CD4-positive, alpha-beta T cell treated with Interleukin-12 subunit alpha and Interleukin-12 subunit beta, for 1 hour (primary cell): ENCODE measurements around the gene EML4.
A peak's percentile ranks its signal among the peaks of the same experiment; 100 is the strongest.

Experiments
- DNase-seq: peaks from one replicate; pipeline ENCODE4 v3.0.0-alpha.2; 2020

The EML4 gene

GRCh38 chr2:42137125-42137841, 31.9 kb upstream of the EML4 start:
- DNase-seq: no peak

DNA sequence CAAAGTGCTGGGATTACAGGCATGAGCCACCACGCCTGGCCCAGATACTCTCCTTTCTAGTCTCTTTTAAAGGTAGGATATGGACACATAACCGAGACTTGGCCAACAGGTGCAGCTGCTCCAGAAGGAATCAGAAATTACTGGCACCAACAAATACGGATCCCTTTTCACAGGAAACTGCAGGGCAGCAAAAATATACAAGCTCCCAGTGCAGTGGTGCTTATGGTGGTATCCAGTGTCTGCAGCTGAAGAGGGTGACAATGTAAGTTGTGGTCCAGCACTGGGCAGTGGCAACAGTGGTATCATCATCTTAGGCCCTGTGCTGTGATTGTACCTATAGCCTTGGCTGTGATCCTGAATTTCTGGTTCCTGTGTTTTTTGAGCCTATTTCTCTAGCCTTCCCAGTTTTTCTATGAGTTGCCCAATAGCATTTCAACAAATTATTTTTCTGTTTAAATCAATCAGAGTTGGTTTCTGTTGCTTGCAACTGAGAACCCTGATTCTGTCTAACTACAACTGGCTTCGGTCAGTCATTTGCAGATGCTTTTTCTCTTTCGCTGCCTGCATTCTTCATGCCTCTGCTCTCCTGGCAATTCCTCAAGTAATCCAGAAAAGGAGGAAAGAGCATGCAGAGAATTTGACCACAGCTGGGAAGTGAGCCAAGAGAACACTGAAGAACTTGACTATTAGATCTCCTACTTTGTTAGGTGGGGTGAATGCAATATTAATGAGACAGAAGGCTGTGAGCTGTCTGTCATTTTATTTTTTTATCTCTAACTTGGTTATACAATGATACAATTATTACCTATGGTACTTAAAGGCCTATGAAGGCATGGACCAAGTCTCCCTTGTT, 30.8 kb upstream of the EML4 start:
- no peak for DNase-seq

DNA sequence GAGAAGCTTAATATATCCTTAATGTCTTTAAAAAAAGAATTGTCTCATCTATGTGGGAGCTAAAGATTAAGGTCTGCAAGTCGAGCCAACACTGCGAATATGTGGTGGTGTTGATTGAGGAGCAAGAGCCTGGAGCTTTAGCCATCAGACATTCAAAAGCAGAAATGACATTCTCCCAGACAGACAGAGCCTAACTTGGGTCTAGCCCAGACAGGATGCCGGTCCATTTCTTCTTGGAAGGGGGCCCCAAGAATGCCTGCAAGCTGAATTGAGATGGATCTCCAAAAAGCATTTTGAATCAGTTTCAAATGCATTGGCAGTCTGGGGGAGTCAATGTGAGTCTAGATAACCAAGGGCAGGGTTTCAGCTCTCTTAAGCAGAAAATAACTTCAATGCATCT, 30.1 kb upstream of the EML4 start:
- DNase-seq: no peak

- no peak for DNase-seq
Observed at GRCh38 chr2:42140496-42140895, 28.7 kb upstream of the EML4 start.

- DNase-seq: peak; percentile 40
Observed at GRCh38 chr2:42141687-42142546, 27.2 kb upstream of the EML4 start.

DNA sequence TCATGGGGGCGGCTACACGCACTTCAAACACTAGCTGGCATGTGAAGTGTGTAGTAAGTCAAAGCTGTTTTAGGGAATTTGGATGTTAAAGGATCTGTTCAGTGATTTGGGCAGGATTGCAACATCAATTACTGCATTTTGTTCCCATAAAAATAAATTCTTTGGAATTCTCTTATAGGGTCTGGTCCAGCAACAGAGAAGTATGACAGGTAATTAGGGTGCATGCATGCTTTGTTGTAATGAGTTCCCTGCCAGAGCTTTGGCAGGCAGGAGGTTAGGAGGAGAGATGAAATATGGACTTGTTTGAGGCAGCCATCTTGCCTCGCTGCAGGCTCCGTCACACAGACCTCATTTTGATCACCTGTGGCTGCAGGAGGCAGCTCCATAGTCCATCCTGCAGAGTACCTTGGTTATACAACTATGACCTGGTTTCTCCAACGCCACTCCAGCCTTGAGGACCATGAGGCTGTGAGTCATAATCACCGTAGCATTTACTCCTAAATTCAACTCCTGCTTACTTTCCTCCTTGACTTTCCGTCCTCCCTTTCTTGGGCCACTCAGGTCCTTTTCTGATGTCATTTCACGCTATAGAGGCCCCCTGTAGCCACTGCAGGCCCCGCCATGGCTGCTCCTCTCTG, 26.5 kb upstream of the EML4 start:
- DNase-seq: no peak

- no peak for DNase-seq
Observed at GRCh38 chr2:42147641-42148274, 21.4 kb upstream of the EML4 start.

- no peak for DNase-seq
Observed at GRCh38 chr2:42150159-42150558, 19.0 kb upstream of the EML4 start.

- no peak for DNase-seq
Observed at GRCh38 chr2:42153944-42154581, 15.1 kb upstream of the EML4 start.

DNA sequence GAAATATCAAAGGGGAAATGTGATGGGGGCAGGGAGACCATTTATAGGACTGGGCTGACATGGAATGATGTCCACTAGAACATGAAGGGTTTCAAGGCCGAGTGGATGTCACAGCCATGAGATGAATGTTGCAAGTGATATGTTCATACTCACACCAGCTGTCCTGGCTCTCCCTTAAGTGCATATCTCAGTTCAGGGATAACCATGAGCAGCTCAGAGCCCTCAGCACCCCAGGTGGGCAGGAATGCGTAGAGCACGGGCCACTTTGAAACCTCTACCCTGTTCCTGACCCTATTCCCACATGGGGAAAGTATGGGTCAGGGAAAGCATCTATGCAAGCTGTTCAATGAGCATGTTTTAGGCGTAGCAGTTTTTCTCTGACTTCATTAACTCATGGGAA, 12.4 kb upstream of the EML4 start:
- no peak for DNase-seq

DNA sequence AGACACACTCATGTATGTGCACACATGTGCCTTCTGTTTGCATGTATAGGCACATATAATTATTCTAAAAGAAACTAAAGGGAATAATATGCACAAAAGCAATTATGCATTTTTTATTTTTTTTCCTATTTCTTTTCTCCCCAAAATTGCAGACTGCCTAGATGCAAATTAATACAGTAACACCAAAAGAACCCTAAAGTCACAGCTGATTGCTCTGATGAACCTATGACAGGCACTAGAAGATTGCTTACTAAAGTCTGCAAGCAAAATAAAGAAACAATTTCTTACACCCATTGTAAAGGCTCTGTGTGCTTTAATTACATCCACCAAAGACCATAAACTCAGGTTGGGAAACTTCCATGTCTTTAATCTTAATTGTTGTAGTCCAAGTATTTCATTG, 7.7 kb upstream of the EML4 start:
- DNase-seq: no peak

- no peak for DNase-seq
Observed at GRCh38 chr2:42163444-42164045, 5.6 kb upstream of the EML4 start.

- no peak for DNase-seq
Observed at GRCh38 chr2:42164046-42164445, 5.1 kb upstream of the EML4 start.

DNA sequence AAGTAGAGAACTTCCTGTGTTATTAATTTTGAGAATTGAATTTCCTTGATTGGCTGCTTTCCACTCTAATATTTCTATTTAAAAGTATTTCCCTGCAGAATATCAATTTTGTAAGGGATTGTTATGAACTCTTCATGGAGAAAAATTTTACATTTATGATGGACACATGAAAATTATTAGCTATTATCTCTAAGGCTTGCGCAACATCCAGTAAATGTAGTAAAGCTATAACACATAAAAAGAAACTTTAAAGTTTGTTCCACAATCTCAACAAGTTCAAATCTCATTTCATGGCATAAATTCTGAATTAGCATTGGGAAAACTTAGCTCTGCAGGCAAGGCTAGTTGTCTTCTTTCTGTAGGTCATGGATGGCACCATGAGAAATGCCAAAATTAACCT, 4.2 kb upstream of the EML4 start:
- no peak for DNase-seq

DNA sequence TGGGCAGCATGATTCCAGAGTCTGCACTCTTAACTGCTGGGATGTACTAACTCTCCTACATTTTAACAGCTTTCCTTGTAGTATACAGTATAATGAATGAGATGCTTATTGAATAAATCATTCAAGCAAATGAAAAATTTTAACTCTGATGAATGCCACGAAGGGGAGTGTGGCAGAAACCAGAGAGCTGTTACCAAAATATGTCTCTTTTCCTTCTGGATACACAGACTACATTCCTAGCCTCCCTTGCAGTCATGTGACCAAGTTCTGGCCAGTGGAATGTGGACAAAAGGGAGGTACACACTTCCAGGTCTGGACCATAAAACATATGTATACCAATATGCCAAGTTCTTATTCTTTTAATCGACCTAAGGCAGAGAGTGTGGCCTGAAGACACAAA, 1.7 kb upstream of the EML4 start:
- no peak for DNase-seq

DNA sequence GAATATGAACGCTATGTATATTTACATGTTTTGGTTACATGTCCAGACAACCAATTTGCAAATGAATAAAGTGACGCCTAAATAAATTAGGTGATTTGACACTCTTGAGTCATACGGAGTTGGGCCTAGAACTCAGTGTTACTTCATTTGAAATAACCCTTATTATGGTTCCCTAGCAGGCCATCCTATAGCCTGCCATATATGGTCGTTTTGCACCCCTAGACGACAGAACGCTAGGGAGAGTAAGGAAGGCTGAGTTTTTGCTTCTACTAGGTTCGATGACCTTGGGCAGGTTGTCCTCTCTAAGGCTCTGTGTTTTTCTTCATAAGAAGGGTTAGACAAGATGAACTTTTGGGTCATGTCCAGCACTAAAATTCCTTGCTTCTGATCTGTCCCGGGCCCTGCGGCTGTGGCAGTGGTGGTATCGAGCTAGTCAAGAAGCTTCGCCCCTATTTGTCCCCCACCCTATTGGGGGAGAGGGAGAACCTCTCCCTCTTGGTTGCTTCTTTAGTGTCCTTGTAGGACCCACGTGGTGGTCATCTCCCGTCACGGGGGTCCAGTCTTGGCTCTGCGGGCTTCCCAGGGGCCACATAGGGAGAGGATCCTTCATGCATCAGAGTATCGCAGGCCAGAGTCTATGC, 574 bp upstream of the EML4 start:
- DNase-seq: no peak

DNA sequence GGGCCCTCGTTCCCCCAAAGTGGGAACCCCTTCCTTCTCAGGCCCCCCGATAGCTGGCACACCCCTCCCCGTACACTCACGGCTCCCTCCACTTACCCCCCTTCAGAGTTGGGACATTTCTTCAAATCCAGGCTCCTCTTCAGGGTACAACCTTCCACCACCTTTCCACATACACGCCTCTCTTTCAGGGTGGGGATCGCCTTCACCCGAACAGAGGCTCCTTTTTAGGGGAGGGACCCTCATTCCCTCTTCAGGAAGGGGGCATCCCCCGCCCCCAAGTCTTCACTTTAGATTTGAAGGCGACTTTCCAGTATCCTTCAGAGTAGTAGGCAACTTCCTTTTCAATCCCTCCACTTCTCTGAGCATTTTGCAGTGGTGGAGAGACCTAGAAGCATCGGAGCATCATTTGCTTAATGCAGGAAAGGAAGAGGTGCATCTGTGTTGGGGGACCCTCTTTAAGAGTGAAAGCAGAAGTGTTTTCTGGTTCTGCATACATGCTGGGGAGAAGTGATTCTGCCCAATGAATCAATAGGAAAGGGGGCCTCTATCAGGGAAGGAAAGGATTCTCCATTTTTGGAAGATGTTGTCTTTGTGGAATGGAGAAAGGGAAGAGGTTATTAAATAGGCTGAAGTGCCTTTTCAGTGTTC, 845 bp downstream of the EML4 start:
- peak; percentile 43 for DNase-seq

GRCh38 chr2:42170619-42171395, 1.7 kb downstream of the EML4 start:
- no peak for DNase-seq

DNA sequence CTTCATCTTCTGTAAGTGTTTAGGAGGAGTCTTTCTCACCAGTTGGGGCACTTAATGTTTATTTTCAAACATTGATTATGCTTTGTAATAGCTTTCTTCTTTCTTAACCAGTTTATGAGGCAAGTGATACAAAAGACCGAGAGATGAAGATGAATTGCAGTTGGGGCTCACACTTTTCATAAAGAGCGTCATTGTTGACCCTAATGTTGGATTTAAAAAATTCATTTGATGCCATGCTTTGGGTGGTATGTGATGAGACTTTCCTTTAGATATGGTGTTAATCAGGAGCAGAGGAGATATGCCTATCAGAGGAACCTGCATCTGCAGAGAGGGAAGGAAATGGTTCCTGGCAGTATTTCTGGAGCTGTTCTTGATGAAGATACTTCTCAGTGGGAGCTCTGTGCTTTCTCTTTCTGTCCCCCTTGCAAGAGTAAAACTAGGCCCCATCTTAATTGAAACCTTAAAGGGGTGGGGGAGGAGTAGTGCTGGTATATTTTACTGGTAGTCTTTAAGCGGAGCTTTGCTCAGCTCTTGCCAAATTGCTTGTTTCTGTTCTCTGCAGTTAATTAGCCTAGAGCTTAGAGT, 2.3 kb downstream of the EML4 start:
- peak; percentile 51 for DNase-seq
